ENCODE measurements around the gene JADE1.
A peak's percentile ranks its signal among the peaks of the same experiment; 100 is the strongest.

Gene JADE1

GRCh38 chr4:128916832-128917231 lies 107.3 kb downstream of the JADE1 start:
- Mint-ChIP-seq H3K4me3 (no peak overlapping the region), H3K4me1 (ENCODE audit: low read depth) (peaks cover 28% of the 10 kb centered on the region), H3K36me3 (ENCODE audit: low read depth) (peaks cover 20% of the 10 kb centered on the region), H3K27ac (no peak overlapping the region), H3K27me3 (ENCODE audit: low read depth) (no peaks in the 10 kb centered on the region), H3K9me3 (no peaks in the 10 kb centered on the region)

DNA sequence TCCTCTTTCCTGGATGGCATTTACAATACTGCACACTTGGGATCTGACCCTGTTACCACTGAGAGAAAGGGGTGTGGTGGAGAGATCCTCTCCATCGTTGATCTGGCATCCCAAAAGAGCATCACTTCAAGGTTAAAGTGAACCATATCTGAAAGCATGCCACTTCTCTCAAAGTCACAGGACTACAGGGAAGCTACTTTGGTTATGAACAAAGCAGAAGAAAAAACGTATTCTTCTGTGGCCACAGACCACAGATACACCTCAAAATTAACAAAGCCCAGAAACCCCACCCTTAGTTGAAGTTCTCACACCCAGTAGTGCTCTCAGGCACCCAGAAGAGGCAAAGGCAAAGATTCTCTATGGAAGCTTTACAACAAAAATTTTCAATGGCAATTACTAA lies 108.3 kb downstream of the JADE1 start:
- Mint-ChIP-seq H3K4me3 (peak overlapping the region; percentile 0), H3K4me1 (ENCODE audit: low read depth) (peaks cover 28% of the 10 kb centered on the region), H3K27ac (no peak overlapping the region)

GRCh38 chr4:128921954-128922353 lies 112.5 kb downstream of the JADE1 start:
- no peak overlapping the region for H3K27ac Mint-ChIP-seq
- no peak overlapping the region for H3K4me3 Mint-ChIP-seq
- H3K27me3 Mint-ChIP-seq (ENCODE audit: low read depth), result no peaks in the 10 kb centered on the region
- peaks cover 29% of the 10 kb centered on the region for H3K36me3 Mint-ChIP-seq (ENCODE audit: low read depth)
- H3K9me3 Mint-ChIP-seq, result peaks cover 8% of the 10 kb centered on the region
- peaks cover 28% of the 10 kb centered on the region for H3K4me1 Mint-ChIP-seq (ENCODE audit: low read depth)

More for the DNA sequence above, 108.3 kb downstream of the JADE1 start:
- Mint-ChIP-seq H3K36me3 (ENCODE audit: low read depth) (peaks cover 20% of the 10 kb centered on the region), H3K27me3 (ENCODE audit: low read depth) (no peaks in the 10 kb centered on the region), H3K9me3 (no peaks in the 10 kb centered on the region)
